GM12892 (cell line): ENCODE results near the gene RACGAP1.

Experiments used
- POLR2A ChIP-seq: IDR thresholded peaks from 2 replicates; pipeline ENCODE4 v1.6.1; 2011; ENCODE audit warnings: low read depth, low read length, control low read depth
- POLR2AphosphoS5 ChIP-seq: IDR thresholded peaks from 2 replicates; pipeline ENCODE4 v1.6.1; 2011; ENCODE audit warnings: low read depth, low read length, control low read depth
- TAF1 ChIP-seq: IDR thresholded peaks from 2 replicates; pipeline ENCODE4 v1.6.1; 2011; ENCODE audit warnings: low read depth, mild to moderate bottlenecking, control low read depth, low read length, borderline replicate concordance

GRCh38 chr12:50072198-50072907 lies 47.1 kb upstream of the RACGAP1 start:
- no peak for TF ChIP-seq POLR2A
- no peak for TF ChIP-seq TAF1
- no peak for TF ChIP-seq POLR2AphosphoS5
